ENCODE measurements around the gene FHOD3. TPM values are rescaled to one million over a fixed set of nuclear protein-coding genes. Genes with fewer than 3 reads are reported as not detected.

The FHOD3 gene
- total RNA-seq, 1 donor from 2014 or later, result not detected

- intact Hi-C loops (cut with micrococcal nuclease), result no loop called here
- no peak overlapping the region for H3K27ac Mint-ChIP-seq
- no peaks in the 10 kb centered on the region for H3K36me3 Mint-ChIP-seq (ENCODE audit: low read depth)
- no peak overlapping the region for H3K4me3 Mint-ChIP-seq
- H3K4me1 Mint-ChIP-seq (ENCODE audit: low read depth), result no peaks in the 10 kb centered on the region
- H3K27me3 Mint-ChIP-seq (ENCODE audit: insufficient read depth), result peaks cover 4% of the 10 kb centered on the region
- no peak for DNase-seq (ENCODE audit: low spot score)
- no peaks in the 10 kb centered on the region for H3K9me3 Mint-ChIP-seq
These were observed 33.0 kb downstream of the FHOD3 start for GRCh38 chr18:36330435-36331052.

GRCh38 chr18:36331521-36331971, 34.0 kb downstream of the FHOD3 start:
- Mint-ChIP-seq H3K4me3 (no peak overlapping the region), H3K4me1 (ENCODE audit: low read depth) (no peaks in the 10 kb centered on the region), H3K36me3 (ENCODE audit: low read depth) (no peaks in the 10 kb centered on the region), H3K27ac (no peak overlapping the region), H3K27me3 (ENCODE audit: insufficient read depth) (peaks cover 4% of the 10 kb centered on the region), H3K9me3 (no peaks in the 10 kb centered on the region)
- intact Hi-C loops (cut with micrococcal nuclease), result no loop called here
- no peak for DNase-seq (ENCODE audit: low spot score)

GRCh38 chr18:36333414-36333813, 35.9 kb downstream of the FHOD3 start:
- Mint-ChIP-seq H3K27me3 (ENCODE audit: insufficient read depth) (peaks cover 4% of the 10 kb centered on the region), H3K27ac (no peak overlapping the region), H3K9me3 (no peaks in the 10 kb centered on the region), H3K4me1 (ENCODE audit: low read depth) (no peaks in the 10 kb centered on the region), H3K36me3 (ENCODE audit: low read depth) (no peaks in the 10 kb centered on the region), H3K4me3 (no peak overlapping the region)
- DNase-seq (ENCODE audit: low spot score), result no peak
- intact Hi-C loops (cut with micrococcal nuclease), result no loop called here

GRCh38 chr18:36334798-36335197, 37.3 kb downstream of the FHOD3 start:
- Mint-ChIP-seq H3K4me3 (no peak overlapping the region), H3K4me1 (ENCODE audit: low read depth) (no peaks in the 10 kb centered on the region), H3K27ac (no peak overlapping the region), H3K9me3 (no peaks in the 10 kb centered on the region), H3K27me3 (ENCODE audit: insufficient read depth) (peaks cover 3% of the 10 kb centered on the region), H3K36me3 (ENCODE audit: low read depth) (no peaks in the 10 kb centered on the region)
- no peak for DNase-seq (ENCODE audit: low spot score)
- intact Hi-C loops (cut with micrococcal nuclease), result no loop called here

GRCh38 chr18:36335476-36336279, 38.2 kb downstream of the FHOD3 start:
- H3K27ac Mint-ChIP-seq, result no peak overlapping the region
- H3K4me3 Mint-ChIP-seq, result no peak overlapping the region
- intact Hi-C loops (cut with micrococcal nuclease), result no loop called here
- DNase-seq (ENCODE audit: low spot score), result no peak
- no peaks in the 10 kb centered on the region for H3K9me3 Mint-ChIP-seq
- no peaks in the 10 kb centered on the region for H3K4me1 Mint-ChIP-seq (ENCODE audit: low read depth)
- no peaks in the 10 kb centered on the region for H3K36me3 Mint-ChIP-seq (ENCODE audit: low read depth)
- peaks cover 3% of the 10 kb centered on the region for H3K27me3 Mint-ChIP-seq (ENCODE audit: insufficient read depth)

GRCh38 chr18:36337679-36338402, 40.3 kb downstream of the FHOD3 start:
- Mint-ChIP-seq H3K27me3 (ENCODE audit: insufficient read depth) (peaks cover 9% of the 10 kb centered on the region), H3K36me3 (ENCODE audit: low read depth) (no peaks in the 10 kb centered on the region), H3K4me1 (ENCODE audit: low read depth) (no peaks in the 10 kb centered on the region), H3K9me3 (no peaks in the 10 kb centered on the region), H3K27ac (no peak overlapping the region), H3K4me3 (no peak overlapping the region)
- intact Hi-C loops (cut with micrococcal nuclease), result no loop called here
- DNase-seq (ENCODE audit: low spot score), result no peak

GRCh38 chr18:36338403-36338933, 41.0 kb downstream of the FHOD3 start:
- Mint-ChIP-seq H3K9me3 (no peaks in the 10 kb centered on the region), H3K4me1 (ENCODE audit: low read depth) (no peaks in the 10 kb centered on the region), H3K27ac (no peak overlapping the region), H3K36me3 (ENCODE audit: low read depth) (no peaks in the 10 kb centered on the region), H3K4me3 (no peak overlapping the region), H3K27me3 (ENCODE audit: insufficient read depth) (peaks cover 9% of the 10 kb centered on the region)
- no peak for DNase-seq (ENCODE audit: low spot score)
- intact Hi-C loops (cut with micrococcal nuclease), result no loop called here

GRCh38 chr18:36340246-36340645, 42.7 kb downstream of the FHOD3 start:
- no peak overlapping the region for H3K4me3 Mint-ChIP-seq
- H3K27ac Mint-ChIP-seq, result no peak overlapping the region
- intact Hi-C loops (cut with micrococcal nuclease), result no loop called here
- no peaks in the 10 kb centered on the region for H3K36me3 Mint-ChIP-seq (ENCODE audit: low read depth)
- H3K9me3 Mint-ChIP-seq, result no peaks in the 10 kb centered on the region
- H3K27me3 Mint-ChIP-seq (ENCODE audit: insufficient read depth), result peaks cover 9% of the 10 kb centered on the region
- H3K4me1 Mint-ChIP-seq (ENCODE audit: low read depth), result no peaks in the 10 kb centered on the region
- DNase-seq (ENCODE audit: low spot score), result no peak

GRCh38 chr18:36341944-36342343, 44.4 kb downstream of the FHOD3 start:
- Mint-ChIP-seq H3K9me3 (no peaks in the 10 kb centered on the region), H3K27me3 (ENCODE audit: insufficient read depth) (peaks cover 14% of the 10 kb centered on the region), H3K4me3 (no peak overlapping the region), H3K4me1 (ENCODE audit: low read depth) (no peaks in the 10 kb centered on the region), H3K36me3 (ENCODE audit: low read depth) (no peaks in the 10 kb centered on the region), H3K27ac (no peak overlapping the region)
- intact Hi-C loops (cut with micrococcal nuclease), result no loop called here
- DNase-seq (ENCODE audit: low spot score), result no peak

GRCh38 chr18:36348331-36348730, 50.8 kb downstream of the FHOD3 start:
- Mint-ChIP-seq H3K9me3 (no peaks in the 10 kb centered on the region), H3K4me3 (no peak overlapping the region), H3K36me3 (ENCODE audit: low read depth) (no peaks in the 10 kb centered on the region), H3K4me1 (ENCODE audit: low read depth) (no peaks in the 10 kb centered on the region), H3K27ac (no peak overlapping the region), H3K27me3 (ENCODE audit: insufficient read depth) (peaks cover 12% of the 10 kb centered on the region)
- intact Hi-C loops (cut with micrococcal nuclease), result no loop called here
- no peak for DNase-seq (ENCODE audit: low spot score)

- Mint-ChIP-seq H3K9me3 (no peaks in the 10 kb centered on the region), H3K4me1 (ENCODE audit: low read depth) (no peaks in the 10 kb centered on the region), H3K36me3 (ENCODE audit: low read depth) (no peaks in the 10 kb centered on the region), H3K27me3 (ENCODE audit: insufficient read depth) (peaks cover 12% of the 10 kb centered on the region), H3K27ac (no peak overlapping the region), H3K4me3 (no peak overlapping the region)
- intact Hi-C loops (cut with micrococcal nuclease), result no loop called here
- no peak for DNase-seq (ENCODE audit: low spot score)
These were observed 51.5 kb downstream of the FHOD3 start for GRCh38 chr18:36348971-36349417.

GRCh38 chr18:36349552-36349951, 52.0 kb downstream of the FHOD3 start:
- Mint-ChIP-seq H3K4me1 (ENCODE audit: low read depth) (no peaks in the 10 kb centered on the region), H3K27ac (no peak overlapping the region), H3K9me3 (no peaks in the 10 kb centered on the region), H3K36me3 (ENCODE audit: low read depth) (no peaks in the 10 kb centered on the region), H3K27me3 (ENCODE audit: insufficient read depth) (peaks cover 12% of the 10 kb centered on the region), H3K4me3 (no peak overlapping the region)
- intact Hi-C loops (cut with micrococcal nuclease), result no loop called here
- DNase-seq (ENCODE audit: low spot score), result no peak

GRCh38 chr18:36350251-36350651, 52.7 kb downstream of the FHOD3 start:
- H3K4me1 Mint-ChIP-seq (ENCODE audit: low read depth), result no peaks in the 10 kb centered on the region
- DNase-seq (ENCODE audit: low spot score), result no peak
- H3K4me3 Mint-ChIP-seq, result no peak overlapping the region
- intact Hi-C loops (cut with micrococcal nuclease), result no loop called here
- H3K27ac Mint-ChIP-seq, result no peak overlapping the region
- no peaks in the 10 kb centered on the region for H3K36me3 Mint-ChIP-seq (ENCODE audit: low read depth)
- H3K27me3 Mint-ChIP-seq (ENCODE audit: insufficient read depth), result peaks cover 12% of the 10 kb centered on the region
- no peaks in the 10 kb centered on the region for H3K9me3 Mint-ChIP-seq

All from activated T-helper 1 cell treated with anti-CD3 and anti-CD28 coated beads, Interleukin-12 subunit alpha, Interleukin-12 subunit beta, Interleukin-2, Interleukin-4 antibody, amounts not matched to agents 30 ng/mL and 10 ng/mL and 1 ng/mL, durations not matched to agents 14 hours and 24 hours and 36 hours (primary cell).